B cell (primary cell): ENCODE measurements around the gene CCDC88B. TPM values are rescaled to one million over a fixed set of nuclear protein-coding genes. Genes with fewer than 3 reads are reported as not detected.

Experiments
- ATAC-seq: fragments of 200-7000 bp; cut with Tn5 transposase; one replicate; pipeline ENCODE4 v1.10.0; 2021; ENCODE audit warnings: low read depth, mild to moderate bottlenecking, moderate number of reproducible peaks, moderate library complexity
- CTCF ChIA-PET: fragments of 350-600 bp; sonication (Branson Sonifier 250); formaldehyde crosslinking; loops from one replicate; lab custom pipeline; 2021; ENCODE audit warnings: antibody characterized with exemption, inconsistent platforms; lab: Charles Lee
- POLR2A ChIA-PET: fragments of 350-600 bp; sonication (Branson Sonifier 250); formaldehyde crosslinking; loops from one replicate; lab custom pipeline; 2021; ENCODE audit warnings: antibody characterized with exemption; lab: Charles Lee
- DNase-seq: peaks from one replicate; pipeline ENCODE4 v3.0.0; 2013
- H2AFZ ChIP-seq: 2 replicates; pipeline ENCODE4 v1.6.1; 2012; ENCODE audit warnings: mild to moderate bottlenecking, low read depth, low read length; ENCODE audit not compliant: insufficient read depth, poor library complexity, severe bottlenecking
- H3K27ac ChIP-seq, 2 donors: 1 replicate in 1 of 2; 2 replicates in 1 of 2; pipeline ENCODE4 v1.5.1; 2012 to 2013; ENCODE audit warnings: low read length in 2 of 2, mild to moderate bottlenecking in 2 of 2, moderate library complexity in 1 of 2
- H3K27me3 ChIP-seq, 4 experiments: fragments of 200-600 bp in 1 of 4; sonication (generic) in 1 of 4; replicated peaks in 1 of 4; 1 replicate in 2 of 4; 2 replicates in 2 of 4; pipeline versions ENCODE4 v1.6.1 to v1.7.0; 2013 to 2016; ENCODE audit warnings: low read length in 3 of 4, mild to moderate bottlenecking in 2 of 4, mixed read lengths in 1 of 4, moderate library complexity in 1 of 4; ENCODE audit not compliant: insufficient read depth in 4 of 4, control insufficient read depth in 3 of 4; ENCODE audit errors: control extremely low read depth in 1 of 4
- H3K36me3 ChIP-seq, 2 experiments: replicated peaks in 1 of 2; 1 replicate in 1 of 2; 2 replicates in 1 of 2; pipeline versions ENCODE4 v1.6.1 to v1.7.1; 2013; ENCODE audit warnings: low read length in 1 of 2; ENCODE audit not compliant: insufficient read depth in 2 of 2, control insufficient read depth in 1 of 2; ENCODE audit errors: control extremely low read depth in 1 of 2, extremely low read depth in 1 of 2
- H3K4me1 ChIP-seq, 2 donors: fragments of 200-600 bp in 1 of 2; sonication (generic) in 1 of 2; 1 replicate in 1 of 2; 2 replicates in 1 of 2; pipeline versions ENCODE4 v1.5.1 to v1.6.1; 2013 to 2017; ENCODE audit warnings: low read length in 2 of 2; ENCODE audit not compliant: control insufficient read depth in 2 of 2, insufficient read depth in 2 of 2
- H3K4me2 ChIP-seq: replicated peaks from 2 replicates; pipeline ENCODE3; 2012; ENCODE audit warnings: mild to moderate bottlenecking, low read depth, low read length; ENCODE audit not compliant: poor library complexity, severe bottlenecking
- H3K4me3 ChIP-seq, 5 experiments: fragments of 200-600 bp in 1 of 5; sonication (generic) in 1 of 5; 1 replicate in 3 of 5; 2 replicates in 2 of 5; pipeline versions ENCODE4 v1.5.1 to v1.7.0; 2011 to 2016; ENCODE audit warnings: low read length in 4 of 5, mild to moderate bottlenecking in 4 of 5, low read depth in 2 of 5, control low read depth in 1 of 5, moderate library complexity in 1 of 5; ENCODE audit not compliant: insufficient read depth in 1 of 5; ENCODE audit errors: control extremely low read depth in 1 of 5, extremely low read depth in 1 of 5
- H3K79me2 ChIP-seq: fragments of 200-600 bp; sonication (generic); one replicate; pipeline ENCODE4 v1.6.0; 2016; ENCODE audit warnings: low read length; ENCODE audit not compliant: control insufficient read depth, insufficient read depth
- H3K9ac ChIP-seq: fragments of 200-600 bp; sonication (generic); 2 replicates; pipeline ENCODE4 v1.6.1; 2017; ENCODE audit warnings: mild to moderate bottlenecking, low read length, moderate library complexity
- H3K9me3 ChIP-seq, 3 donors: one replicate each; pipeline versions ENCODE4 v1.6.1 to v1.7.1; 2013; ENCODE audit warnings: low read length in 2 of 3; ENCODE audit not compliant: control insufficient read depth in 2 of 3, insufficient read depth in 1 of 3; ENCODE audit errors: control extremely low read depth in 1 of 3
- H4K20me1 ChIP-seq: 2 replicates; pipeline ENCODE4 v1.6.0; 2012; ENCODE audit warnings: mild to moderate bottlenecking, low read length; ENCODE audit not compliant: insufficient read depth, control insufficient read depth, poor library complexity, severe bottlenecking
- H3K27ac Mint-ChIP-seq: one replicate; pipeline ENCODE4 v1.8.0; 2021; ENCODE audit warnings: mixed read lengths
- H3K27me3 Mint-ChIP-seq: one replicate; pipeline ENCODE4 v1.8.0; 2021; ENCODE audit warnings: mixed read lengths
- H3K4me1 Mint-ChIP-seq: one replicate; pipeline ENCODE4 v1.8.0; 2021; ENCODE audit warnings: mixed read lengths
- H3K4me3 Mint-ChIP-seq: one replicate; pipeline ENCODE4 v1.8.0; 2021; ENCODE audit warnings: mixed read lengths
- H3K9me3 Mint-ChIP-seq: one replicate; pipeline ENCODE4 v1.8.0; 2022; ENCODE audit warnings: mixed read lengths; ENCODE audit not compliant: insufficient read depth
- CTCF ChIP-seq: fragments of 200-600 bp; IDR thresholded peaks from one replicate; pipeline ENCODE4 v1.8.0; 2022; ENCODE audit warnings: antibody characterized with exemption, mild to moderate bottlenecking
- EZH2 ChIP-seq: IDR thresholded peaks from 2 replicates; pipeline ENCODE4 v1.6.1; 2012; ENCODE audit warnings: borderline replicate concordance, low read depth, mild to moderate bottlenecking, moderate library complexity, low read length; ENCODE audit not compliant: insufficient read depth, poor library complexity, severe bottlenecking
- whole genome bisulfite sequencing: methylation state at CpG from one replicate; pipeline ENCODE4 v1.1.5; 2013; ENCODE audit warnings: missing lambda C conversion rate; ENCODE audit not compliant: insufficient coverage; 5-methylcytosine and 5-hydroxymethylcytosine counted together
- intact Hi-C: fragments of 100-400 bp; cut with micrococcal nuclease; formaldehyde crosslinking; loops from one replicate; pipeline ENCODE4 v1.10.0; 2022
- polyA plus RNA-seq: library from polyadenylated mRNA; depleted of rRNA; stranded (reverse); fragments of >200 nt; gene quantifications from 2 replicates; pipeline ENCODE4 v1.2.3, GENCODE V29; 2012
- total RNA-seq, 2 donors: library from RNA; stranded (reverse); fragments of 120-200 nt in 1 of 2; gene quantifications; 1 replicate in 1 of 2; 2 replicates in 1 of 2; pipeline versions ENCODE4 v1.2.3 to v1.2.4, GENCODE V29; 2013 to 2022

CCDC88B gene
- total and polyA plus RNA-seq, 2 donors (not counting 1 experiment from before 2014, with no cell fraction given), result 172 to 208 TPM

- ChIA-PET POLR2A (no interaction called here), CTCF (interaction anchor here (1.6 to 1.7 kb wide), 2 partner anchors 9 to 47 kb away, joined by 4 to 5 read pairs; no protein-coding TSS in a partner anchor)
- no peak overlapping the region for H3K4me2 ChIP-seq
- no peak overlapping the region for H3K9ac ChIP-seq
- H3K27ac Mint-ChIP-seq, result no peak overlapping the region
- ATAC-seq (no peak), DNase-seq (no peak)
- WGBS, result 97% methylated on average over 13 of the region's 18 CpGs
- H3K9me3 ChIP-seq, result no peaks in the 10 kb centered on the region
- peaks cover 0 to 32% of the 10 kb centered on the region in 2 experiments for H3K36me3 ChIP-seq
- H3K79me2 ChIP-seq, result peaks cover 40% of the 10 kb centered on the region
- no peak for TF ChIP-seq EZH2
- TF ChIP-seq CTCF, result no peak
- intact Hi-C loops, result no loop called here
- peaks cover 21% of the 10 kb centered on the region for H4K20me1 ChIP-seq
- H3K4me1 ChIP-seq, result peaks cover 0 to 18% of the 10 kb centered on the region in 2 donors
- H3K27ac ChIP-seq, result peak overlapping the region in 1 of 2 donors; percentile 6
- no peak overlapping the region for H2AFZ ChIP-seq
- H3K27me3 ChIP-seq, result no peaks in the 10 kb centered on the region
- no peak overlapping the region for H3K4me3 Mint-ChIP-seq
- H3K9me3 Mint-ChIP-seq, result no peaks in the 10 kb centered on the region
- H3K4me3 ChIP-seq, result no peak overlapping the region
- H3K4me1 Mint-ChIP-seq, result peaks cover 23% of the 10 kb centered on the region
- no peaks in the 10 kb centered on the region for H3K27me3 Mint-ChIP-seq
These were observed 26.4 kb upstream of the CCDC88B start for GRCh38 chr11:64313491-64314145.

GRCh38 chr11:64314146-64314804 is 25.7 kb upstream of the CCDC88B start:
- WGBS, result 95% methylated on average over 18 of the region's 19 CpGs
- H2AFZ ChIP-seq, result no peak overlapping the region
- no peaks in the 10 kb centered on the region for H3K9me3 ChIP-seq
- peaks cover 6 to 24% of the 10 kb centered on the region in 2 donors for H3K4me1 ChIP-seq
- no peak overlapping the region for H3K4me2 ChIP-seq
- TF ChIP-seq EZH2 (no peak), CTCF (no peak)
- ChIA-PET CTCF (interaction anchor here (1.6 to 1.7 kb wide), 2 partner anchors 10 to 46 kb away, joined by 4 to 5 read pairs; no protein-coding TSS in a partner anchor), POLR2A (no interaction called here)
- H4K20me1 ChIP-seq, result peaks cover 21% of the 10 kb centered on the region
- Mint-ChIP-seq H3K27ac (peak overlapping the region; percentile 24), H3K4me3 (no peak overlapping the region), H3K4me1 (peaks cover 28% of the 10 kb centered on the region), H3K27me3 (no peaks in the 10 kb centered on the region), H3K9me3 (no peaks in the 10 kb centered on the region)
- DNase-seq, result no peak
- H3K9ac ChIP-seq, result no peak overlapping the region
- no peak overlapping the region for H3K27ac ChIP-seq
- H3K36me3 ChIP-seq, result peaks cover 0 to 32% of the 10 kb centered on the region in 2 experiments
- H3K4me3 ChIP-seq, result no peak overlapping the region
- no peak for ATAC-seq
- H3K79me2 ChIP-seq, result peaks cover 40% of the 10 kb centered on the region
- intact Hi-C loops, result no loop called here
- H3K27me3 ChIP-seq, result no peaks in the 10 kb centered on the region
